Suppressor macrophage (primary cell): ENCODE measurements around the gene APBA3.

Experiments used
- DNase-seq, 4 experiments: peaks; one replicate each; pipeline ENCODE4 v3.0.0-alpha.2; 2020 to 2022

APBA3 gene

GRCh38 chr19:3745363-3746045, 16.0 kb downstream of the APBA3 start:
- DNase-seq, result no peak

GRCh38 chr19:3743486-3743885, 18.0 kb downstream of the APBA3 start:
- peak in 2 of 4 experiments; percentile 34 to 37 for DNase-seq

- DNase-seq, result no peak
These were observed 21.1 kb downstream of the APBA3 start for GRCh38 chr19:3740431-3740830.

- no peak for DNase-seq
These were observed 22.8 kb downstream of the APBA3 start for GRCh38 chr19:3738477-3739220.

DNA sequence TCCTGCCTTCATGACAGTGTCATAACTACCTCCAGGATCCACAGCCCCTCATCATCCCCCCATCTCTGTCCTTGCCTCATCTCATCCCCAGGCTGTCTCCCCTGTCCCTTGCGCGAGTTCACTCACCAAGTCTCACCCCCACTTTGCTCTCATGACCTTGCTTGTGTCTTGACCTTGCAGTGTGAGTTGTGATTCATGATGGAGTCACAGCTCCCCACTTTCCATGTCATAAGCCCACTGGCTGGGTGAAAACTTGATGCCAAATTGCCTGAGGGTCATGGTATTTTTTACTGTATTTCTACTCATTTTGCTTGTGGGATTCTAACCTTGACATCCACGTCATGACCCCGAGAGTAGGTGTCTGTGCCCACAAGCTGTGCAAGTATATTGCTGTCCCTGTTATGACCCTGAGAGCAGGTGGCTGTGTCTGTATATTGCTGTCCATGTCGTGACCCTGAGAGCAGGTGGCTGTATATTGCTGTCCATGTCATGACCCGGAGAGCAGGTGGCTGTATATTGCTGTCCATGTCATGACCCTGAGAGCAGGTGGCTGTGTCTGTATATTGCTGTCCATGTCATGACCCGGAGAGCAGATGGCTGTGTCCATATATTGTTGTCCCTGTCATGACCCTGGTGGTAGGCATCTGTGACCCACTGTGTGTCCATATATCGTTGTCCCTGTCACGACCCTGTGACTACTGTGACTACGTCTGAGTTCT, 23.8 kb downstream of the APBA3 start:
- no peak for DNase-seq

- DNase-seq, result no peak
These were observed 25.3 kb downstream of the APBA3 start for GRCh38 chr19:3736106-3736724.

- no peak for DNase-seq
These were observed 27.2 kb downstream of the APBA3 start for GRCh38 chr19:3734310-3734600.

DNA sequence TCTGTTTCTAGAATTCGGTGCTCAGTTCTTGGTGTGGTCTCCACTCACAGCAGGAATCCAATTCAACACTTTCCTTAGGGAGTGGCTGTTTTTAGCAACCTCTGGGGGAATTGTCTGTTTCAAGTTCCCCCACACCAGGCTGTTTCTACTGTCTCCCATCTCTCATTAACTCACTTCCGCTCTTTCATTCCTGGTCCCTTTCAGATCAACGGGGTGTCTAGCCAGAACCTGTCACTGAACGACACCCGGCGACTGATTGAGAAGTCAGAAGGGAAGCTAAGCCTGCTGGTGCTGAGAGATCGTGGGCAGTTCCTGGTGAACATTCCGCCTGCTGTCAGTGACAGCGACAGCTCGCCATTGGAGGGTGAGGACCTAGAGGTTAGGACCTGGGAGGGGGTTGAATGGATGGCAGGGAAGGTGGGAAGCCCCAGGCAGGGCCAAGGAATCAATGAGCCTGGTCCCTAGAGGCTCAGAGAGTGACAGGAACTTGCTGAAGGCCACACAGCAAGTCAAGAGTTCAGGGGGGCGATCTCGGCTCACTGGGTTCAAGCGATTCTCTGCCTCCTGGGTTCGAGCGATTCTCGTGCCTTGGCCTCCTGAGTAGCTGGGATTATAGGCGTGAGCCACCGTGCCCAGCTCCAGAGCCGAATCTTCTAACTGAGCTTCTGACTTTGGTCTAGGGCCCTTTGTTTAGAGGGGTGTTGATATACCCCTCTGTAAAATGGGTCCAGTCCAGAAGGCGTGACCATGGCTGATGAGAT, 27.8 kb downstream of the APBA3 start:
- no peak for DNase-seq

DNA sequence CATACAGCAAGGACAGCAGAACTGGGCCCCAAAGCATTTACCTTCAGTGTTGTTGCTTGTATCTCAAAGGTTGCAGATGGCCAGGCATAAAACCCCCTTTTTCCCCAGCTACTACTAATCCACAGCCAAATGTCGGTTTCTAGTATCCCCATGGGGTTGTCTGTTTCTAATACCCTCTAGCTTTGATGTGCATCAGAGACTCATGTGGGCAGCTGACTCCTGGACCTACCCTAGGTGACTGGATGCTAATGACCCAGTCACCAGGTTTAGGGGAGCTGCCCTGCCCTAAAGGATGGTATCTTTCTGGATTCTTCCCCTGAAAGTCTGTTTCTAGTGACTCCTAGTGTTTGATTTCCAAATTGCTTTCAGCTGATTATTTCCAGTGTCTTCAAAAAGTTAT, 29.4 kb downstream of the APBA3 start:
- no peak for DNase-seq

GRCh38 chr19:3730457-3730958, 31.0 kb downstream of the APBA3 start:
- no peak for DNase-seq

DNA sequence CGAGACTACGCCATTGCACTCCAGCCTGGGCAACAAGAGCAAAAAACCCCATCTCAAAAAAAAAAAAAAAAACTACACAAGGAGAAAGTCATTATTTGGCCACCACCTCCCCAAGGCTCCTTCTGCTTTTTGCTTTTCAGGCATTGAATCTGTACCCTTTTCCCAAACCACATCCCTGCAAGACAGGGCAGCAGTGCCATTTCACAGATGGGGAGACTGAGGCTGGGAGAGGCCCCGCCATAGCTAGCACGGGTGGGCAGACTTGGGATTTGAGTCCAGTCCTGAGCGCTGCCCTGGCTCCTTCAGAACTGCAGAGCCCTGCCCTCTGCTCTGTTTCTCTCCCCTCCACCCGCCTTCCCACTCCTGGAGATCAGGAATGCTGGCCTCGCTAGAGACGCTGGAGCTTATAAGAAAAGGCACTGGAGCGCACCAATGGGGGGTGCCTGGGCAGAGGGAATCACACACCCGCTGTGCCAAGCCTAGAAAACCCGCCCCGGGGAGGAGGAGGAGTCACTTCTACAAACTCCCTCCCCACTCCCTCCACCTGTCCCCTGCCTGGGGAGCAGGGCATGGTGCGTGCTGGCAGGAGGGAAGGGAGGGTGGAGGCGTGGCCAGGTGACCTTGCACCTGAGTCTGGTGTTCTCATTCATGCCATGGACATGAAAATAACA, 35.7 kb downstream of the APBA3 start:
- DNase-seq, result no peak

GRCh38 chr19:3725121-3725520, 36.4 kb downstream of the APBA3 start:
- DNase-seq, result no peak

DNA sequence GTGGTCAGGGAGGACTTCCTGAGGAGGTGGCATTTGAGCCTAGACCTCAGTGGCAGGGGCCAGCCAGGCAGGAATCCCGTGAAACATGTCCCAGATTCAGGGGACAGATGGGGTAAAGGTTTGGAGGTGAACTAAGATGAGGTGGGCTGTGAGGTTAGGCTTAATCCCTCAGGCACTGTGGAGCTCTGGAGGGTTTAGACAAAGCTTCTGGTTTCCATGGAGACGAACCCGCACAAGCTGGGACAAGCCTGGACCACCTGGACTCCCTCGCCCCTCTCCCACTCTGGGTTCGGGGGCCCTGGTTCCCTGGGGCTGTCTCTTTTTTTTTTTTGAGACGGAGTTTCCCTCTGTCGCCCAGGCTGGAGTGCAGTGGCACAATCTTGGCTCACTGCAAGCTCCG, 37.6 kb downstream of the APBA3 start:
- DNase-seq, result no peak

DNA sequence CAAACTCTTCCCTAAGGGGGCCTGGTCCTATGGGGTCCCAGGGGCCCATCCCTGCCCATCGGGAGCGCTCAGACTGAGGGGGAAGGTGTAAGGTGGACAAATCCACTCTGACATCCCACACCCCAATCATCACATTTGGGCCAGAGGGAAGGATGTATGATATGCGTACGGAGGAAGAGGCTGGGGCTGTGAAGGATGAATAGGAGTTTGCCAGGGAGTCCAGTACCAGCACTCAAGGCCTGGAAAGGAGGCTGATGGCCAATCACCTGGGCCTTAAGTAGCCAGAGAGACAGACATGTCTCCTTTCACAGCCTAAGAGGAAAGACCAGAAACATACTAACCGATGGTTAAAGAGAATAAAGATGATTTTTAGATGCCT, 38.4 kb downstream of the APBA3 start:
- no peak for DNase-seq

GRCh38 chr19:3722443-3723109, 38.9 kb downstream of the APBA3 start:
- DNase-seq, result no peak

GRCh38 chr19:3721887-3722442, 39.5 kb downstream of the APBA3 start:
- no peak for DNase-seq

DNA sequence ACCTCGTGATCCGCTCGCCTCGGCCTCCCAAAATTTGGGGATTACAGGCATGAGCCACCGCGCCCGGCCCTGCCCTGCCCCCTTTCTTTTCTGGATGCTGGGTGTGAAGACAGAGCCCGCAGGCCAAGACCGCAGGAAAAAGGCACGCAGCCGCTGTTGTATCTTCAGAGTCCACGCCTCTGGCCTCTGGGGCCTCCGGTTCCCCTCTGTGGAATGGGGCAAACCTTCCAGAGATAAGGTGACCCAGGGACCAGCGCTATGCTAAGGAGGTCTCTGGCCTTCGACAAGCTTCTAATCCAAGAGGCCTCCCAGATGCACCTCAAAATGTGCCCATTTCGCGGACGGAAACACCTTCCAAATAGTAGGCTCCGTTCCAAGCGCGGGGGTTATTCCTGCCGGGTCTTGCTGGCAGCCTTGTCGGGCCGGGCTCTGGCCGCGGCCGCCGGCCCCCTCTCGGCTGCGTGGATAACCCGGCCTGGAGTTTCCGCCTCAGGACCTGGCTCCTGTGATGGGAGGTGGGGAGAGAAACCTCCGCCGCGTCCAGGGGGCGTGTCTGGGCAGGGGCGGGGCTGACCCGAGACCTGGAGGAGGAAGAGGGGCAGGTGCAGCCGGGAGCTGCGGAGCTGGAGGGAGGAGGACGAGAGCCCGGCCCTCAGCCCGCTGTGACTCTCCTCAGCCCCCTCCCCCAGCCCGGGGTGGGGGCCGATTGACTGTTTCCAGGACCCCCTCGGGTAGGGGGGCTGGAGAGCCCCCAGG, 40.2 kb downstream of the APBA3 start:
- DNase-seq, result peak; percentile 80 to 91 (median 84)

GRCh38 chr19:3720349-3720917, 41.1 kb downstream of the APBA3 start:
- DNase-seq, result no peak

DNA sequence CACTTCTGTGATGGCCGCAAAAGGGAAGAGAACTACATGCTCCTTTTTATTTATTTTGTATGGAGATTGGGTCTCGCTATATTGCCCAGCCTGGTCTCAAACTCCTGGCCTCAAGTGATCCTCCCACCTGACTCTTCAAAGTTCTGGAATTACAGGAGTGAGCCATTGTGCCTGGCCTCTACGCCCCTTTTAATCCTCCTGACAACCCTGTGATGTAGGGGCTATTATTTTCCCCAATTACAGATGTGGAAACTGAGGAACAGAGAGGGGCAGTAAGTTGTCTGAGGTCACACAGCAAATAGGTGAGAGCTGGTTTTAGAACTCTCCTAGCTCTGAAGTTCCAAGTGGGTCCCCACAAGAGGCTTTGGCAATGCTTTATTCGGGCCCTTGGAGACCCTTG, 41.6 kb downstream of the APBA3 start:
- no peak for DNase-seq

GRCh38 chr19:3716147-3716668, 45.3 kb downstream of the APBA3 start:
- DNase-seq, result no peak
